Occipital lobe (tissue), 2 donors: ENCODE results near the gene GJB3. TPM values are rescaled to one million over a fixed set of nuclear protein-coding genes. Genes with fewer than 3 reads are reported as not detected.

Source experiments
- DNase-seq: peaks from one replicate; lab custom pipeline; 2025; lab: John Stamatoyannopoulos, UW
- total RNA-seq: library from RNA; depleted of rRNA; stranded (reverse); fragments of >200 nt; gene quantifications from one replicate; pipeline ENCODE4 v1.2.3, GENCODE V29; 2014

GJB3 gene
- total RNA-seq, 1 donor from 2014 or later, result not detected

GRCh38 chr1:34822202-34822601 lies 41.2 kb downstream of the GJB3 start:
- DNase-seq, result no peak

GRCh38 chr1:34824817-34825454 lies 43.9 kb downstream of the GJB3 start:
- DNase-seq, result no peak

GRCh38 chr1:34825455-34826091 lies 44.6 kb downstream of the GJB3 start:
- no peak for DNase-seq

GRCh38 chr1:34827341-34827941 lies 46.4 kb downstream of the GJB3 start:
- DNase-seq, result no peak

- DNase-seq, result no peak
Observed at GRCh38 chr1:34828611-34829010, 47.6 kb downstream of the GJB3 start.

- no peak for DNase-seq
Observed at GRCh38 chr1:34829250-34829649, 48.2 kb downstream of the GJB3 start.

- DNase-seq, result no peak
Observed at GRCh38 chr1:34831721-34832246, 50.8 kb downstream of the GJB3 start.

- no peak for DNase-seq
Observed at GRCh38 chr1:34833711-34834110, 52.7 kb downstream of the GJB3 start.

Other genes starting within 250 kb of the GJB3 start
- gene GJB5, start 26.2 kb upstream of the GJB3 start, total RNA-seq, result not detected
- not detected for gene GJB4, start 21.5 kb upstream of the GJB3 start, total RNA-seq
- 3.4 TPM for gene GJA4, start 11.8 kb downstream of the GJB3 start, total RNA-seq
- 8.6 TPM for gene SMIM12, start 78.5 kb downstream of the GJB3 start, total RNA-seq
- 3.1 TPM for gene DLGAP3, start 148.4 kb downstream of the GJB3 start, total RNA-seq
- gene TMEM35B, start 204.1 kb downstream of the GJB3 start, total RNA-seq, result 4.7 TPM